ENCODE data around the gene JPH2. TPM values are rescaled to one million over a fixed set of nuclear protein-coding genes. Genes with fewer than 3 reads are reported as not detected.

Gene JPH2
- polyA plus RNA-seq, 1 experiment = 14.7 TPM

DNA sequence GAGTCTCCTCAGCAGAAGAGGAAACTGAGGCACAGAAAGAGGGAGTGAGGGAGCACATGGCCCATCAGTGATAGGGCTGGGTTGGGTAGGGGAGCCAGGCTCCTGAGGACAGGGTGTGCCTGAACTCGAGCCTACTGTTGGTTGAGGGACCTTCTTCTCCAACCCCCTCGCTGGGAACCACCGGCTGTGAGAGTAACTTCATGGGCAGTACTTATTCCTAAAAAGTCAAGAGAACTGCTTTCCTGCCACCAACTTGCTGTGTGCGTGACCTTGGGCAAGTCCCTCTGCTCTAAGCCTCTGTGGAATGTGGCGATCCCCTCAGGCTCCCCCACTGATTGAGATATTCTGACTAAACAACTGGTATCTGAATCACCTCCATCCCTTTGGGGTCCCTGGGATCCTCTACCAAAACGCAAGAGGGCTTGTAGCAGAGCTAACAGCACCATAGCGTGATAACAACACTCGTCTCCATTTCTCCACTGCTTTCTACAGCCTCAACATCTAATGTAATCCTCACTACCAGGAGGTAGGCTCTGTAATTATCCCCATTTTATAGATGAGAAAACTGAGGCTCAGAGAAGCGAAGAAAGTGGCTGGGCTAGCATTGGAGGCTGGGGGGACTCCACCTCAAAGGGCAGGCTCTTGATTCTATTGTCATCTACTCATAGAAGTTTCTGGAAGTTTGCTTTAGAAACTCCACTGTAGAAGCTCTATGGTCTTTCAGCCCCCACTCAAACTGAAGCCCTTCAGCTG, 76.0 kb downstream of the JPH2 start:
- Histone ChIP-seq H3K4me3 (ENCODE audit: low read depth, low read length) (no peak overlapping the region), H3K36me3 (ENCODE audit: control insufficient read depth, insufficient read depth, low read length) (no peaks in the 10 kb centered on the region), H3K27me3 (ENCODE audit: control insufficient read depth, insufficient read depth, low read length) (peaks cover 3% of the 10 kb centered on the region; the same call in 1 of the 2 replicates)
- no peak for DNase-seq (ENCODE audit: low read depth)
- TF ChIP-seq, protein P1, sequence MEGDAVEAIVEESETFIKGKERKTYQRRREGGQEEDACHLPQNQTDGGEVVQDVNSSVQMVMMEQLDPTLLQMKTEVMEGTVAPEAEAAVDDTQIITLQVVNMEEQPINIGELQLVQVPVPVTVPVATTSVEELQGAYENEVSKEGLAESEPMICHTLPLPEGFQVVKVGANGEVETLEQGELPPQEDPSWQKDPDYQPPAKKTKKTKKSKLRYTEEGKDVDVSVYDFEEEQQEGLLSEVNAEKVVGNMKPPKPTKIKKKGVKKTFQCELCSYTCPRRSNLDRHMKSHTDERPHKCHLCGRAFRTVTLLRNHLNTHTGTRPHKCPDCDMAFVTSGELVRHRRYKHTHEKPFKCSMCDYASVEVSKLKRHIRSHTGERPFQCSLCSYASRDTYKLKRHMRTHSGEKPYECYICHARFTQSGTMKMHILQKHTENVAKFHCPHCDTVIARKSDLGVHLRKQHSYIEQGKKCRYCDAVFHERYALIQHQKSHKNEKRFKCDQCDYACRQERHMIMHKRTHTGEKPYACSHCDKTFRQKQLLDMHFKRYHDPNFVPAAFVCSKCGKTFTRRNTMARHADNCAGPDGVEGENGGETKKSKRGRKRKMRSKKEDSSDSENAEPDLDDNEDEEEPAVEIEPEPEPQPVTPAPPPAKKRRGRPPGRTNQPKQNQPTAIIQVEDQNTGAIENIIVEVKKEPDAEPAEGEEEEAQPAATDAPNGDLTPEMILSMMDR (IDR thresholded peaks at IDR 0.05; ENCODE audit: insufficient read depth, low read depth, low read length) = no peak
- CTCF ChIA-PET = interaction anchor here (1.5 to 11.7 kb wide), 3 partner anchors 15 to 200 kb away, joined by 3 to 307 read pairs (median 5); partner anchors contain the start of genes FITM2 and JPH2
- POLR2A ChIA-PET = no interaction called here

DNA sequence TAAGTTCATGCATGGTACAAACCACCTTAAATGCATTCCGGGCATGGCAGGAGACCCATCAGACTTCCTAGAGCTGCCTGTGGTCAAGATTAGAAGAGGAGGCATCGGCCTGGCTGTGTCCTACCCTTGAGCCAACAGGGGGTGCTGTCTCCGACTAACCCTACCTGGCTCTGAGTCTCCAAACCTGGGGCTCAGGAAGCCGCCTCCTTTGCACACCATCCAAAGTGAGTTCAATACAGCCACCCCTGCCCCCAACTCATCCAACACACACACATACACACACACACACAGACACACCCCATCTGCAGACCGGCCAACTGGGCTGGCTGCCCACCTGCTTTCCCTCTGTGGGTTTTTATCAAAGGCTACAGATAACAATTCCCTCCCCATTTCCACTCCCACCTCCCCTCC, 77.0 kb downstream of the JPH2 start:
- no peak for DNase-seq (ENCODE audit: low read depth)
- H3K36me3 ChIP-seq (ENCODE audit: control insufficient read depth, insufficient read depth, low read length) = no peaks in the 10 kb centered on the region
- H3K4me3 ChIP-seq (ENCODE audit: low read depth, low read length) = no peak overlapping the region
- CTCF ChIA-PET = interaction anchor here (0.6 to 11.7 kb wide), 4 partner anchors 12 to 360 kb away, joined by 3 to 307 read pairs (median 4); partner anchors contain the start of gene JPH2
- TF ChIP-seq, protein P1 (IDR thresholded peaks at IDR 0.05; ENCODE audit: insufficient read depth, low read depth, low read length) = peak; percentile 28; the same call in 1 of the 2 replicates
- H3K27me3 ChIP-seq (ENCODE audit: control insufficient read depth, insufficient read depth, low read length) = peaks cover 4% of the 10 kb centered on the region; the same call in 1 of the 2 replicates
- POLR2A ChIA-PET = no interaction called here

DNA sequence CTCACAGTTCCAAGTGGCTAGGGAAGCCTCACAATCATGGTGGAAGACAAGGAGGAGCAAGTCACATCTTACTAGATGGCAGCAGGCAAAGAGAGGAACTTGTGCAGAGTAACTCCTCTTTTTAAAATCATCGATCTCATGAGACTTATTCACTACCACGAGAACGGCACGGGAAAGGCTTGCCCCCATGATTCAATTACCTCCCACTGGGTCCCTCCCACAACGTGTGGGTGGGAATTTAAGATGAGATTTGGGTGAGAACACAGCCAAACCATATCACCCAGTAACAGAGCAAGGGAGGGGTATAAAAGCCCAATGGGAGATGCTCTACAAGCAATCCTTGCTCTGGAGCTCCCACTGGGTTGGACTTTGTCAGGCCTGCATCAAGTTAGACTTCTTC, 80.4 kb downstream of the JPH2 start:
- DNase-seq (ENCODE audit: low read depth) = no peak
- ChIA-PET POLR2A (interaction anchor here (0.6 kb wide), 1 partner anchor 82 kb away, joined by 5 read pairs; no protein-coding TSS in a partner anchor), CTCF (interaction anchor here (0.6 to 4.1 kb wide), 3 partner anchors 10 to 357 kb away, joined by 3 to 28 read pairs (median 3); no protein-coding TSS in a partner anchor)
- no peak overlapping the region for H3K4me3 ChIP-seq (ENCODE audit: low read depth, low read length)
- peaks cover 7% of the 10 kb centered on the region; the same call in 1 of the 2 replicates for H3K27me3 ChIP-seq (ENCODE audit: control insufficient read depth, insufficient read depth, low read length)
- TF ChIP-seq, protein P1 (IDR thresholded peaks at IDR 0.05; ENCODE audit: insufficient read depth, low read depth, low read length) = no peak
- no peaks in the 10 kb centered on the region for H3K36me3 ChIP-seq (ENCODE audit: control insufficient read depth, insufficient read depth, low read length)

DNA sequence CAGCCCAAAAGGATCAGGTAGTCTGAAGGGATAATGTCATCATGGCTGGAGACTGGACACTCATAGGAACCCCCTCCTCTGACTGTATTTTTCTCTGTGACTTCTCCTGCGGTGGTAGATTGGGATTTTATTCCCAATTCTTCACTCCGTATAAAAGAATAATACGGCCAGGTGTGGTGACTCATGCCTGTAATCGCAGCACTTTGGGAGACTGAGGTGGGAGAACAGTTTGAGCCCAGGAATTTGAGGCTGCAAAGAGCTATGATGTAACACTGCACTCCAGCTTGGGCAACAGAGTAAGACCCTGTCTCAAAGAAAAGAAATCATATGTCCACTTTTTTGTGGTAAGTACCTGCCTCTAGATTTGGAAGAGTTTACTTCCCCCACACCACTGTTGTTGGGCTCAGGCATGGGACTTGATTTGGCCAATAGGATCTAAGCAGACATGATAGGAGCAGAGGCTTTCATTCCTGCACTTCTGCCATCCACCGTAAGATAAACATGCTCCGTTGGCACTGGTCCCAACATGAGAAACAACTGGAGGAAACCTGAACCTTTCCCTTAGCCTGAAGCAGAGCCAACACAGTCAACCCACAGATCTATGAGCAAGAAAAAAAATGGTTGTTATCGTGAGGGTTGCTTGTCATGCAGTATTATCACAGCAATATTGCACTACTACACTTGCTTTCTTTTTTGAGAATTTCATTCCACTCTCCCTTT, 82.0 kb downstream of the JPH2 start:
- TF ChIP-seq, protein P1 (IDR thresholded peaks at IDR 0.05; ENCODE audit: insufficient read depth, low read depth, low read length) = no peak
- Histone ChIP-seq H3K27me3 (ENCODE audit: control insufficient read depth, insufficient read depth, low read length) (peaks cover 7% of the 10 kb centered on the region), H3K36me3 (ENCODE audit: control insufficient read depth, insufficient read depth, low read length) (no peaks in the 10 kb centered on the region), H3K4me3 (ENCODE audit: low read depth, low read length) (no peak overlapping the region)
- ChIA-PET POLR2A (no interaction called here), CTCF (interaction anchor here (1.0 to 4.1 kb wide), 3 partner anchors 9 to 86 kb away, joined by 3 to 28 read pairs (median 4); no protein-coding TSS in a partner anchor)
- DNase-seq (ENCODE audit: low read depth) = no peak

DNA sequence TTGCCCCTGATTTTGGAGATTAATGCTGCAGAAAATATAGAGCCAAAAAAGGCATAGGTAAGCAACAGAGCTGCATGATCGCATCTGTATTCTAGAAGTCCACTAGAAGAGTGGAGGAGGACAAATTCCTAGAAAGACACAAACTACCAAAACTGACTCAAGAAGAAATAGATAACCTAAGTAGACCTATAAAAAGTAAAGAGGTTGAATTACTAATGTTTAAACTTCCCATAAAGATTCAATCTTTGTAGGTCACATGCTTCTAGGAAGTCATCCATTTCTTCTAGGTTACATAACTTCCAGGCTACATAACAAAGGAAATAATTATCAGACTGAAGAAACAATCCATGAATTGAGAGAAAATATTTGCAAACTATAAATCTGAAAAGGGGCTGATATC, 84.4 kb downstream of the JPH2 start:
- H3K27me3 ChIP-seq (ENCODE audit: control insufficient read depth, insufficient read depth, low read length) = peaks cover 8% of the 10 kb centered on the region
- TF ChIP-seq, protein P1 (IDR thresholded peaks at IDR 0.05; ENCODE audit: insufficient read depth, low read depth, low read length) = no peak
- DNase-seq (ENCODE audit: low read depth) = no peak
- H3K36me3 ChIP-seq (ENCODE audit: control insufficient read depth, insufficient read depth, low read length) = no peaks in the 10 kb centered on the region
- POLR2A ChIA-PET = no interaction called here
- no peak overlapping the region for H3K4me3 ChIP-seq (ENCODE audit: low read depth, low read length)
- CTCF ChIA-PET = no interaction called here

Measured in BJ (cell line).